Measurements from ENCODE around the gene ACBD6.
"Not testable (repeated sequence)": the region's sequence is repeated elsewhere in the genome, so short reads cannot be mapped to it uniquely, and the experiment has no call there.

ACBD6 gene, protein sequence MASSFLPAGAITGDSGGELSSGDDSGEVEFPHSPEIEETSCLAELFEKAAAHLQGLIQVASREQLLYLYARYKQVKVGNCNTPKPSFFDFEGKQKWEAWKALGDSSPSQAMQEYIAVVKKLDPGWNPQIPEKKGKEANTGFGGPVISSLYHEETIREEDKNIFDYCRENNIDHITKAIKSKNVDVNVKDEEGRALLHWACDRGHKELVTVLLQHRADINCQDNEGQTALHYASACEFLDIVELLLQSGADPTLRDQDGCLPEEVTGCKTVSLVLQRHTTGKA

GRCh38 chr1:180502361-180503279 is at the start of gene ACBD6:
Gene ACBD6 (minus strand): TSS chr1:180502577. CDS start chr1:180502266, 311 bp downstream.
- H3K4me1 ChIP-seq (ENCODE audit: low read depth, poor library complexity, severe bottlenecking) = peaks cover 35% of the 10 kb centered on the region
- H3K27me3 ChIP-seq (ENCODE audit: insufficient read depth, low read depth) = no peaks in the 10 kb centered on the region
- peak within 1 kb of the TSS; percentile 93 for H2AFZ ChIP-seq (ENCODE audit: low read depth)
- peak within 1 kb of the TSS; percentile 92 for H3K9ac ChIP-seq
- H3K4me3 ChIP-seq (IDR thresholded peaks at IDR 0.05; ENCODE audit: insufficient read depth, low read depth, low read length) = peak within 1 kb of the TSS; percentile 97
- no peak for TF ChIP-seq CTCF (conservative IDR thresholded peaks at IDR 0.05; ENCODE audit: low read depth, low read length)
- H4K20me1 ChIP-seq (ENCODE audit: insufficient read depth) = no peaks in the 10 kb centered on the region
- H3K36me3 ChIP-seq (ENCODE audit: insufficient read depth) = peaks cover 2% of the 10 kb centered on the region; the same call in 1 of the 2 replicates
- peaks cover 35% of the 10 kb centered on the region for H3K79me2 ChIP-seq (ENCODE audit: insufficient read depth, low read depth)
- peak within 1 kb of the TSS; percentile 91 for H3K27ac ChIP-seq
- peak within 1 kb of the TSS; percentile 90 for H3K4me2 ChIP-seq

GRCh38 chr1:180551997-180552396 is 49.6 kb upstream of the ACBD6 start:
- Histone ChIP-seq H3K4me1 (ENCODE audit: low read depth, poor library complexity, severe bottlenecking) (no peaks in the 10 kb centered on the region), H3K27ac (no peak overlapping the region), H3K27me3 (ENCODE audit: insufficient read depth, low read depth) (no peaks in the 10 kb centered on the region), H3K36me3 (ENCODE audit: insufficient read depth) (no peaks in the 10 kb centered on the region), H4K20me1 (ENCODE audit: insufficient read depth) (no peaks in the 10 kb centered on the region), H3K4me2 (no peak overlapping the region), H2AFZ (ENCODE audit: low read depth) (no peak overlapping the region), H3K9ac (no peak overlapping the region), H3K79me2 (ENCODE audit: insufficient read depth, low read depth) (no peaks in the 10 kb centered on the region), H3K4me3 (IDR thresholded peaks at IDR 0.05; ENCODE audit: insufficient read depth, low read depth, low read length) (no peak overlapping the region)
- no peak for TF ChIP-seq CTCF (conservative IDR thresholded peaks at IDR 0.05; ENCODE audit: low read depth, low read length)

DNA sequence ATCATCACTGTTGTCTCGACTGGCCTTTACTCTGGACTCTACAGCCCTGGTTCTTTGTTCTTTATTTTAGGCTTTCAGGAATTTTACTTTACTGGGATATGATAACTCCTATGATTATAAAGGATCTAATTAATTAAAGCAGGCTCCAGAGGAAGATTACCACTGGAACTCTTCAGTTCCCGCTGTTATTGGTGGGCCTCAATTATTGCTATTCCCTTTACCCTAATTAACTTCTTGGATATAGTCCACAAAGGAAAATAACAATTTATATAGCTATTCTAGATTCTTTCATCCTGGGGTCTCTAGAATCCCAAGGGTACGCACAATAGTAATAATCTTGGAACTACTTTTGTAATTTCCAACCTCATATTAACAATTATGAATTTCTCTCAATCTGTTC is 47.9 kb upstream of the ACBD6 start:
- no peaks in the 10 kb centered on the region for H3K27me3 ChIP-seq (ENCODE audit: insufficient read depth, low read depth)
- H4K20me1 ChIP-seq (ENCODE audit: insufficient read depth) = no peaks in the 10 kb centered on the region
- no peak overlapping the region for H3K27ac ChIP-seq
- no peak overlapping the region for H3K4me2 ChIP-seq
- no peaks in the 10 kb centered on the region for H3K79me2 ChIP-seq (ENCODE audit: insufficient read depth, low read depth)
- no peaks in the 10 kb centered on the region for H3K36me3 ChIP-seq (ENCODE audit: insufficient read depth)
- TF ChIP-seq CTCF (conservative IDR thresholded peaks at IDR 0.05; ENCODE audit: low read depth, low read length) = no peak
- no peak overlapping the region for H3K9ac ChIP-seq
- no peak overlapping the region for H3K4me3 ChIP-seq (IDR thresholded peaks at IDR 0.05; ENCODE audit: insufficient read depth, low read depth, low read length)
- no peaks in the 10 kb centered on the region for H3K4me1 ChIP-seq (ENCODE audit: low read depth, poor library complexity, severe bottlenecking)
- H2AFZ ChIP-seq (ENCODE audit: low read depth) = no peak overlapping the region

GRCh38 chr1:180549770-180550169 is 47.4 kb upstream of the ACBD6 start:
- H2AFZ ChIP-seq (ENCODE audit: low read depth); H3K27ac ChIP-seq; H3K4me2 ChIP-seq; H3K36me3 ChIP-seq (ENCODE audit: insufficient read depth); H3K9ac ChIP-seq; H3K79me2 ChIP-seq (ENCODE audit: insufficient read depth, low read depth); H4K20me1 ChIP-seq (ENCODE audit: insufficient read depth); H3K4me3 ChIP-seq (IDR thresholded peaks at IDR 0.05; ENCODE audit: insufficient read depth, low read depth, low read length); H3K27me3 ChIP-seq (ENCODE audit: insufficient read depth, low read depth); H3K4me1 ChIP-seq (ENCODE audit: low read depth, poor library complexity, severe bottlenecking): not testable (repeated sequence)
